Suppressor macrophage treated with lipopolysaccharide for 1 hour (primary cell): Measurements from ENCODE around the gene IL22RA2.
A peak's percentile ranks its signal among the peaks of the same experiment; 100 is the strongest.
"Not testable (repeated sequence)": the region's sequence is repeated elsewhere in the genome, so short reads cannot be mapped to it uniquely, and the experiment has no call there.

Source experiments
- DNase-seq, 3 donors: peaks; one replicate each; pipeline ENCODE4 v3.0.0-alpha.2; 2020 to 2022

Gene IL22RA2, protein sequence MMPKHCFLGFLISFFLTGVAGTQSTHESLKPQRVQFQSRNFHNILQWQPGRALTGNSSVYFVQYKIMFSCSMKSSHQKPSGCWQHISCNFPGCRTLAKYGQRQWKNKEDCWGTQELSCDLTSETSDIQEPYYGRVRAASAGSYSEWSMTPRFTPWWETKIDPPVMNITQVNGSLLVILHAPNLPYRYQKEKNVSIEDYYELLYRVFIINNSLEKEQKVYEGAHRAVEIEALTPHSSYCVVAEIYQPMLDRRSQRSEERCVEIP

GRCh38 chr6:137173501-137173900, at the start of gene IL22RA2:
Gene IL22RA2, minus strand, starts transcription at chr6:137173644. Its CDS starts 11,895 bp downstream, at chr6:137161749.
- DNase-seq: no peak

- DNase-seq: peak; percentile 72 to 86 (median 81)
These were observed 48.9 kb upstream of the IL22RA2 start for GRCh38 chr6:137222381-137222780.

GRCh38 chr6:137219664-137220252, 46.3 kb upstream of the IL22RA2 start:
- DNase-seq: no peak

GRCh38 chr6:137218917-137219663, 45.6 kb upstream of the IL22RA2 start, which contains the start of gene IFNGR1:
Gene IFNGR1, minus strand, starts transcription at chr6:137219385. Its CDS starts 58 bp downstream, at chr6:137219327.
- peak; percentile 98 to 100 (median 99) for DNase-seq

- DNase-seq: peak; percentile 89 to 98 (median 96)
These were observed 45.1 kb upstream of the IL22RA2 start for GRCh38 chr6:137218473-137218916.

DNA sequence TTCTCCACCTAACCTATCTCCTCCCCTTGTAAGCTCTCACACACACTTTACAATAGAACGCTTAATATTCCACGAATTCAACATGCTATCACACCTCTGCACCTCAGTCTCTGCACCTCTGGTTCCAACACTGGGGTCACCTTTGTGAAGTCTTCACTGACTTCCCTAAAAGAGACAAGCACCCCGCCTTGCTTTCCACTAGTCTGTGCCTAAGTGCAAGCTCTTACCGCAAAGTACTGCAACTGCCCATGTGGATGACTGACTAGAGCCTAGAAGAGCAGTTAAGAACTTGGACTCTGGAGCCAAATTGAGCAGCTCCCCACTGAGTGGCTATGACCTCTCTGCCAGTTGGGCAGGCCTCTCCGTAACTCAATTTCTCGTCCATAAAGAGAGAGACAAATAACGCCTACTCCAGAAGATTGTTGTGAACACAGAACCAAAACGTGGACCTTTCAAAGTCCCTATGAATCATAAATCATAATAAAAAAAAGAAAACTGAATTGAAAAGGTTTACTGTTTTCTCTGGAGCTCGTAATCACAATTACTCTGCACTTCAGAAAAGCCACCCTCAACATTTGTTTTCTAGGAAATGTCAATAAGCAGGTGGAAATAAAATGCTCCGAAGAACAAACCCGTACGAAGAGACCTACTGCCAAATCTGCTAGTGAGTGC, 44.5 kb upstream of the IL22RA2 start:
- DNase-seq: peak; percentile 64 to 70 (median 67)

- peak in 1 of 3 donors; percentile 29 for DNase-seq
These were observed 43.6 kb upstream of the IL22RA2 start for GRCh38 chr6:137216875-137217553.

DNA sequence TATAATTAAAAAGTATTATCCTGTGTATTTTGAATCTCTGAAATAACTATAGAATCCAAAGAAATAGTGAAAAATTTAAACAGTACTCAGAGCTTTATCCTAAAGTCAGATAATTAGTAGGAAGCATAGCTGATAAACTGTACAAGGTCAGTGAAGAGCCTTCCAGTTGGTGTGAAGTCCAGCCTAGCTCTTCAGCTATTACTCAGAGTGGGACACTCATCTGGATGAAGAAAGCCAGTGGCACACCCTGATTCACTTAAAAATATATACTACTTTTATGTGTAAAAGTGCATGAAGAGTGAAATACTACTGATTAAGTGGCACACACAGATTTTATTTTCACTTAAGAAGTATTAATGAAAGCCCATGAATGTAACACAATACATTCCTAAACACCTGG, 42.7 kb upstream of the IL22RA2 start:
- DNase-seq: peak; percentile 55 to 72 (median 67)

DNA sequence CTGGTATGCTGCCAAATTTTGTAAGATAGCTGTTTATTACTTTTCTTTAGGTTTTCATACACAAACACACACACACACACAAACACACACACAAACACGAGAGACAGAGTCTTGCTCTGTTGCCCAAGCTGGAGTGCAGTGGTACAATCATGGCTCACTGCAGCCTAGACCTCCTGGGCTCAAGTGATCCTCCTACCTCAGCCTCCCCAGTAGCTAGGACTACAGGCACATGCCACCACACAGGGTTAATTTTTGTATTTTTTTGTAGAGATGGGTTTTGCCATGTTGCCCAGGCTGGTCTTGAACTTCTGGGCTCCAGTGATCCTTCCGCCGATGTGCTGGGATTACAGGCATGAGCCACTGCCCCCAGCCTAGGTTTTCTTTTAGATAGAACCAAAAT, 42.2 kb upstream of the IL22RA2 start:
- DNase-seq: not testable (repeated sequence)

DNA sequence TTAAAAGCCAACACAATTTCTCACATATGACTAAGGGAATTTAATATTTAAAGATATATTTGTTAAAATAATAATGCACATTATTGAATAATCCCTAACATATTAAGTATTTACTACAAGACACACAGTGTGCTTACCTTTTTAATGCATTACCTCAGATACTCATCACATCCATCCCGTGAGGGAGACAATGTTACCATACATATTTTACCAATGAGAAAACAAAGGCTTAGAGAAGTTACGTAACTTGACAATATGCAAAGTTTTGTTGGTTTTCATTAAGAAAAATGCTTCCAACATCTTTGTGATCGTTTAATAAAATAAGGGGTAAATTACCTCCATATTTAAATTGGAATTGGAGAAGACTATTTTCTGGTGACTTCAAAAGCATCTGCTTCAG, 41.5 kb upstream of the IL22RA2 start:
- DNase-seq: no peak

DNA sequence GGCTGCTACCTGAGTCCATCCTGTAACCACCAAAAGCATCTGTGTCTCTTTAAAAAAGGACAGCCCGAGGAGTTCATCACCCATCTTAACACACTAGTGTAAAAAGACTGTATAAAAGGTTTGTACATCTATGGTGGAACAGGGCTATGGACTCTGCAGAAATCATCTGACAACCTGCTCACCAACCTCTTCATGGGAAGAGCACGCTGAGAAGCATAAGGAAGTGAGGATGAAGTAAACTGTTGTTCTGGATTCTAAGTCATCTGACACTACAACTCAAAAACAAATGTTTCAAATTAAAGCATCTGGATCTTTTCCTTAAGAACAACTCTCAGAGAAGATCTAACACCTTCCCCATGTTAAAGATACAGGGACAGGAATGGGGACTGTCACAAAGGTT, 40.4 kb upstream of the IL22RA2 start:
- DNase-seq: no peak

DNA sequence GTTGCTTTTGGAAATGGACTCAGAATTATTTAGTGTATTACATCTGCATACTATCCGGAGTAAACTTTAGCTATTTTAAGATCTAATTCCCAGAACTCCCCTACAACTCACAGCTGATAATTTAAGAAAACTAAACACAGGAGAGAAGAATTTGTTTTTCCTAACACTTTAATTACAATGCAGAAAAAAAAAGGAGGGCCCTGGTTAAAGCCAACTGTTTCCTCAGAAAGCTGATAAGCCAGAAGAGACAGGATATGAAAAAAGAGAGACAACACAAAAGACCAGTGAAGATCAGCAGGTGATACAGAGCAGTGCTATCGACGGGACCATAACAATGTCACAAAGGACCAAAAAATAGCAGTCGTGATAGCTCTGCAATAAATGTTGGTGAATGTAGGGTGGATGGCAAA, 39.9 kb upstream of the IL22RA2 start:
- no peak for DNase-seq

GRCh38 chr6:137211910-137212309, 38.5 kb upstream of the IL22RA2 start:
- DNase-seq: no peak

GRCh38 chr6:137210903-137211302, 37.5 kb upstream of the IL22RA2 start:
- DNase-seq: no peak

- DNase-seq: no peak
These were observed 34.8 kb upstream of the IL22RA2 start for GRCh38 chr6:137208279-137208678.

DNA sequence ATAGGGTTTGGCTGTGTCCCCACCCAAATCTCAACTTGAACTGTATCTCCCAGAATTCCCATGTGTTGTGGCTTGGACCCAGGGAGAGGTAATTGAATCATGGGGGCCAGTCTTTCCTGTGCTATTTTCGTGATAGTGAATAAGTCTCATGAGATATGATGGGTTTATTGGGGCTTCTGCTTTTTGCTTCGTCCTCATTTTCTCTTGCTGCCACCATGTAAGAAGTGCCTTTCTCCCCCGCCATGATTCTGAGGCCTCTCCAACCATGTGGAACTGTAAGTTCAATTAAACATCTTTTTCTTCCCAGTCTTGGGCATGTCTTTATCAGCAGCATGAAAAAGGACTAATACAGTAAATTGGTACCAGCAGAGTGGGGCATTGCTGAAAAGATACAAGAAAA, 34.0 kb upstream of the IL22RA2 start:
- not testable (repeated sequence) for DNase-seq

GRCh38 chr6:137206577-137206976, 33.1 kb upstream of the IL22RA2 start:
- DNase-seq: peak; percentile 33 to 65 (median 39)

- DNase-seq: no peak
These were observed 29.8 kb upstream of the IL22RA2 start for GRCh38 chr6:137203256-137203655.

DNA sequence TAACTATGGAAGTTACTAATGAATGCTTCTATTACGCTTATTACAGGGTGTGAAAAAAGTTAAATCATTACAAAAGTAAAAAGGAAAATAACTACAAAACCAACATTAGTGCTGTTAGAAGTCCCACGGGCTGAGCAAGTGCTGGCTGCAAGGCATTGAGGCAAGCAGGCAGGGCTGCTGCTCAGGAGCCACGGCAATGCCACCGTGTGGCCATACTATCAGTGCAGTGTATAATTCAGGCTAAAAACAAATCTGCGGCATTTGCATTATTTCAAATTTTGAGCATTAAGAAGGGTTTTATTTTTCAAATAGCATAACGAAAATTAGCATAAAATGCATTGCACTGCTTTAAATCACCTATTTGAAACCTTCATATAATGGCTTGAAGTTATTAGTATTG, 28.6 kb upstream of the IL22RA2 start:
- no peak for DNase-seq

GRCh38 chr6:137201006-137201405, 27.6 kb upstream of the IL22RA2 start:
- no peak for DNase-seq

- DNase-seq: no peak
These were observed 26.8 kb upstream of the IL22RA2 start for GRCh38 chr6:137200288-137200687.
